PC-9 (cell line): ENCODE results near the gene PHLDA1. TPM values are rescaled to one million over a fixed set of nuclear protein-coding genes. Genes with fewer than 3 reads are reported as not detected.
A peak's percentile ranks its signal among the peaks of the same experiment; 100 is the strongest.

Source experiments
- BruUV-seq: library from RNA; stranded (reverse); fragments of 400-500 nt; replicated peaks from 2 replicates; lab custom pipeline; 2021; lab: Mats Ljungman, UMichigan
- CTCF ChIA-PET: fragments of 300-600 bp; sonication (Branson Sonifier 250); formaldehyde crosslinking; loops from one replicate; lab custom pipeline; 2022; ENCODE audit warnings: antibody characterized with exemption; lab: Charles Lee
- POLR2A ChIA-PET: fragments of 300-600 bp; sonication (Branson Sonifier 250); formaldehyde crosslinking; loops from one replicate; lab custom pipeline; 2022; ENCODE audit warnings: antibody characterized with exemption; ENCODE audit not compliant: unreplicated experiment; lab: Charles Lee
- DNase-seq, 2 experiments: peaks; one replicate each; pipeline versions ENCODE4 v3.0.0 to v3.0.0-alpha.2; 2015 to 2022; ENCODE audit warnings: mixed read lengths in 1 of 2
- H2AFZ ChIP-seq: fragments of 200-600 bp; sonication (generic); 2 replicates; pipeline ENCODE4 v1.8.1; 2017; ENCODE audit warnings: antibody characterized with exemption
- H3F3A ChIP-seq: fragments of 200-600 bp; sonication (generic); 2 replicates; pipeline ENCODE4 v1.8.1; 2017; ENCODE audit warnings: antibody characterized with exemption, mild to moderate bottlenecking, low read depth; ENCODE audit not compliant: insufficient read depth
- H3K27ac ChIP-seq: fragments of 200-600 bp; sonication (generic); 2 replicates; pipeline ENCODE4 v1.6.1; 2016; ENCODE audit warnings: mixed run types
- H3K27me3 ChIP-seq: fragments of 200-600 bp; sonication (generic); 2 replicates; pipeline ENCODE4 v1.6.1; 2016; ENCODE audit warnings: low read depth, mixed run types; ENCODE audit not compliant: insufficient read depth
- H3K36me3 ChIP-seq: fragments of 200-600 bp; sonication (generic); 2 replicates; pipeline ENCODE4 v1.6.1; 2016; ENCODE audit warnings: low read depth, mixed run types
- H3K4me1 ChIP-seq: fragments of 200-600 bp; sonication (generic); replicated peaks from 2 replicates; pipeline ENCODE4 v1.6.1; 2016; ENCODE audit warnings: mixed run types; ENCODE audit not compliant: insufficient read depth
- H3K4me2 ChIP-seq: fragments of 200-600 bp; sonication (generic); 2 replicates; pipeline ENCODE4 v1.6.1; 2017; ENCODE audit warnings: mixed run types
- H3K4me3 ChIP-seq: fragments of 200-600 bp; sonication (generic); 2 replicates; pipeline ENCODE4 v1.6.1; 2016; ENCODE audit warnings: mixed run types
- H3K79me2 ChIP-seq: fragments of 200-600 bp; sonication (generic); 2 replicates; pipeline ENCODE4 v1.6.1; 2017; ENCODE audit warnings: low read depth, mixed run types
- H3K9me2 ChIP-seq: fragments of 200-600 bp; sonication (generic); 2 replicates; pipeline ENCODE4 v1.8.1; 2017; ENCODE audit warnings: mild to moderate bottlenecking; ENCODE audit not compliant: insufficient read depth
- H3K9me3 ChIP-seq: fragments of 200-600 bp; sonication (generic); 2 replicates; pipeline ENCODE4 v1.8.1; 2016; ENCODE audit warnings: low read depth; ENCODE audit not compliant: insufficient read depth
- H4K20me1 ChIP-seq: fragments of 200-600 bp; sonication (generic); 2 replicates; pipeline ENCODE4 v1.8.1; 2017; ENCODE audit not compliant: insufficient read depth
- CTCF ChIP-seq: fragments of 200-600 bp; sonication (generic); conservative IDR thresholded peaks from 2 replicates; pipeline ENCODE4 v1.6.1; 2017; ENCODE audit warnings: mixed run types, antibody characterized with exemption, mild to moderate bottlenecking, moderate library complexity
- EZH2 ChIP-seq: fragments of 200-600 bp; sonication (generic); IDR thresholded peaks from 2 replicates; pipeline ENCODE4 v1.8.0; 2017; ENCODE audit warnings: antibody characterized with exemption, low read depth
- intact Hi-C: fragments of 100-400 bp; cut with micrococcal nuclease; formaldehyde crosslinking; loops from one replicate; pipeline ENCODE4 v1.10.0; 2022; ENCODE audit not compliant: unreplicated experiment
- total RNA-seq: library from RNA; stranded (reverse); gene quantifications from 2 replicates; pipeline ENCODE4 v1.2.3, GENCODE V29; 2021

Gene PHLDA1
- total RNA-seq, 1 experiment from 2014 or later, result 38.3 TPM

- H3F3A ChIP-seq, result peaks cover 46% of the 10 kb centered on the region
- peak overlapping the region; percentile 74 for H3K4me2 ChIP-seq
- DNase-seq, result peak in 1 of 2 experiments; percentile 34
- peak overlapping the region; percentile 78 for H3K4me3 ChIP-seq
- H3K27me3 ChIP-seq, result no peaks in the 10 kb centered on the region
- H3K79me2 ChIP-seq, result peaks cover 80% of the 10 kb centered on the region
- peaks cover 12% of the 10 kb centered on the region for H4K20me1 ChIP-seq
- BruUV-seq, result TSS peak; percentile 66
- TF ChIP-seq EZH2 (no peak), CTCF (no peak)
- intact Hi-C loops, result loop anchor here (5.0 to 10.0 kb wide), 6 partner anchors 168 to 698 kb away; partner anchors contain the start of genes BBS10, CAPS2, GLIPR1L1 and KRR1
- no peaks in the 10 kb centered on the region for H3K9me2 ChIP-seq
- peak overlapping the region; percentile 95 for H3K27ac ChIP-seq
- H3K36me3 ChIP-seq, result peaks cover 32% of the 10 kb centered on the region
- CTCF ChIA-PET, result interaction anchor here (0.5 to 1.4 kb wide), 7 partner anchors 50 to 472 kb away, joined by 3 to 5 read pairs (median 4); no protein-coding TSS in a partner anchor
- POLR2A ChIA-PET, result interaction anchor here (0.6 to 1.8 kb wide), 10 partner anchors 12 to 504 kb away, joined by 3 to 24 read pairs (median 5); no protein-coding TSS in a partner anchor
- H3K9me3 ChIP-seq, result no peaks in the 10 kb centered on the region
- H3K4me1 ChIP-seq, result peaks cover 30% of the 10 kb centered on the region
- peak overlapping the region; percentile 62 for H2AFZ ChIP-seq
Measured at GRCh38 chr12:76032043-76032981, 736 bp upstream of the PHLDA1 start.

GRCh38 chr12:76031081-76031413 is 529 bp downstream of the PHLDA1 start:
- peak overlapping the region; percentile 94 for H3K4me3 ChIP-seq
- peaks cover 33% of the 10 kb centered on the region for H3K36me3 ChIP-seq
- CTCF ChIA-PET, result interaction anchor here (0.5 to 1.4 kb wide), 2 partner anchors 379 to 408 kb away, joined by 4 to 10 read pairs; no protein-coding TSS in a partner anchor
- peak overlapping the region; percentile 95 for H3K27ac ChIP-seq
- POLR2A ChIA-PET, result interaction anchor here (0.5 to 1.8 kb wide), 11 partner anchors 11 to 503 kb away, joined by 3 to 24 read pairs (median 5); no protein-coding TSS in a partner anchor
- DNase-seq, result no peak
- no peaks in the 10 kb centered on the region for H3K9me3 ChIP-seq
- H4K20me1 ChIP-seq, result peaks cover 12% of the 10 kb centered on the region
- peaks cover 43% of the 10 kb centered on the region for H3K4me1 ChIP-seq
- no peak overlapping the region for H2AFZ ChIP-seq
- H3K79me2 ChIP-seq, result peaks cover 85% of the 10 kb centered on the region
- no TSS peak for BruUV-seq
- peak overlapping the region; percentile 89 for H3K4me2 ChIP-seq
- intact Hi-C loops, result loop anchor here (1.0 to 10.0 kb wide), 13 partner anchors 53 to 696 kb away; partner anchors contain the start of genes BBS10, CAPS2, GLIPR1L1 and KRR1
- H3K27me3 ChIP-seq, result no peaks in the 10 kb centered on the region
- no peak for TF ChIP-seq EZH2
- H3K9me2 ChIP-seq, result no peaks in the 10 kb centered on the region
- H3F3A ChIP-seq, result peaks cover 55% of the 10 kb centered on the region

- H3K4me3 ChIP-seq, result peak overlapping the region; percentile 94
- no peak for TF ChIP-seq EZH2
- no peak for TF ChIP-seq CTCF
- H3K4me1 ChIP-seq, result peaks cover 48% of the 10 kb centered on the region
- TSS peak; percentile 43 for BruUV-seq
- H3K4me2 ChIP-seq, result peak overlapping the region; percentile 89
- no peaks in the 10 kb centered on the region for H3K9me2 ChIP-seq
- H2AFZ ChIP-seq, result no peak overlapping the region
- POLR2A ChIA-PET, result interaction anchor here (0.5 to 1.8 kb wide), 7 partner anchors 10 to 389 kb away, joined by 3 to 24 read pairs (median 5); no protein-coding TSS in a partner anchor
- intact Hi-C loops, result loop anchor here (1.0 to 10.0 kb wide), 13 partner anchors 52 to 696 kb away; partner anchors contain the start of genes BBS10, CAPS2, GLIPR1L1 and KRR1
- H3K27me3 ChIP-seq, result no peaks in the 10 kb centered on the region
- H3K9me3 ChIP-seq, result no peaks in the 10 kb centered on the region
- CTCF ChIA-PET, result interaction anchor here (0.5 to 1.4 kb wide), 2 partner anchors 378 to 407 kb away, joined by 4 to 10 read pairs; no protein-coding TSS in a partner anchor
- H3K79me2 ChIP-seq, result peaks cover 81% of the 10 kb centered on the region
- H3K36me3 ChIP-seq, result peaks cover 33% of the 10 kb centered on the region
- peaks cover 12% of the 10 kb centered on the region for H4K20me1 ChIP-seq
- peaks cover 55% of the 10 kb centered on the region for H3F3A ChIP-seq
- peak in 1 of 2 experiments; percentile 33 for DNase-seq
- peak overlapping the region; percentile 95 for H3K27ac ChIP-seq
Measured at GRCh38 chr12:76030341-76031080, 1.1 kb downstream of the PHLDA1 start.
